ENCODE measurements around the gene SLC2A8. TPM values are rescaled to one million over a fixed set of nuclear protein-coding genes. Genes with fewer than 3 reads are reported as not detected.
A peak's percentile ranks its signal among the peaks of the same experiment; 100 is the strongest.

SLC2A8 gene
- total RNA-seq, 1 donor from 2014 or later = 75.7 TPM

DNA sequence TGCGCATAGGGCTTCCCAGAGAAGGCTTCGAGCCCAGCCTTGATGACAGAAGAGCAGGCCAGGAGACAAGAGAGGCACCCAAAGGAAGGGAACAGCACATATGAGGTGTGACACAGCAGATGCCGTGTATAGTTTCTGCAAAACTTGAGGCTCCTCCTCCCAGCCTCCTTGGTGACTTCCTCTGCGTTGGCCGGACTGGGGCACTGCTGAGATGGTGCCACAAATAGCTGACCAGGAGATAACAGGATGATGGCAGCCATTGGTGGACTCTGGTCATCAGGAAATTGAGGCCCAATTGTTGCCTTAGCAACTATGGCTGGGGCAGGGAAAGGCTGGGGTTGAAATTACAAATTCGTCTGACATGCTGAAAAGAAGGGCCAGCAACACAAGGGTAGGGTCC, 22.4 kb downstream of the SLC2A8 start:
- intact Hi-C loops (cut with DNase I) = no loop called here

DNA sequence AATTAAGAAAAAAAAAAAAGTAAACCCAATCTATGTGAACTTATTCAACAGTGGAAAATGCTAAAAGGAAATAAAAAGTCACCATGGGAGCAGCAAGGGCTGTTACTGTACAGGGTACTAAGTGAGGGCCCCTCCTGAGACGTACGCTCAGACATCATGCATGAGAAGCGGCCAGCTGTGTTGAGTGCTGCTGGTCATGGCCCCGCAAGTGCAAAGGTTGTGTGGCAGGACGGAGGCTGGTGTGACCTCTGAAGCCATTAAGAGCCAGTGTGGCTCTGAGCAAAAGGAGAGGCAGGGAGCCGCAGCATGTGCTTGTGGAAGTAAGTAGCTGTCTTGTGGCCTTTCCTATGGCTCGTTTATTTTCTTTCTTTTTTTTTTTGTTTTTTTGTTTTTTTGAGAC, 24.1 kb downstream of the SLC2A8 start:
- no peak for DNase-seq (ENCODE audit: low spot score in 2 of 2)
- Histone ChIP-seq H3K27me3 (no peaks in the 10 kb centered on the region), H3K4me3 (no peak overlapping the region), H3K9me3 (no peaks in the 10 kb centered on the region), H3K4me1 (peaks cover 7 to 25% of the 10 kb centered on the region in 2 donors), H3K36me3 (no peaks in the 10 kb centered on the region), H3K27ac (no peak overlapping the region)
- intact Hi-C loops (cut with DNase I) = no loop called here
- TF ChIP-seq, protein P1, sequence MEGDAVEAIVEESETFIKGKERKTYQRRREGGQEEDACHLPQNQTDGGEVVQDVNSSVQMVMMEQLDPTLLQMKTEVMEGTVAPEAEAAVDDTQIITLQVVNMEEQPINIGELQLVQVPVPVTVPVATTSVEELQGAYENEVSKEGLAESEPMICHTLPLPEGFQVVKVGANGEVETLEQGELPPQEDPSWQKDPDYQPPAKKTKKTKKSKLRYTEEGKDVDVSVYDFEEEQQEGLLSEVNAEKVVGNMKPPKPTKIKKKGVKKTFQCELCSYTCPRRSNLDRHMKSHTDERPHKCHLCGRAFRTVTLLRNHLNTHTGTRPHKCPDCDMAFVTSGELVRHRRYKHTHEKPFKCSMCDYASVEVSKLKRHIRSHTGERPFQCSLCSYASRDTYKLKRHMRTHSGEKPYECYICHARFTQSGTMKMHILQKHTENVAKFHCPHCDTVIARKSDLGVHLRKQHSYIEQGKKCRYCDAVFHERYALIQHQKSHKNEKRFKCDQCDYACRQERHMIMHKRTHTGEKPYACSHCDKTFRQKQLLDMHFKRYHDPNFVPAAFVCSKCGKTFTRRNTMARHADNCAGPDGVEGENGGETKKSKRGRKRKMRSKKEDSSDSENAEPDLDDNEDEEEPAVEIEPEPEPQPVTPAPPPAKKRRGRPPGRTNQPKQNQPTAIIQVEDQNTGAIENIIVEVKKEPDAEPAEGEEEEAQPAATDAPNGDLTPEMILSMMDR (IDR thresholded peaks at IDR 0.05) = no peak

More for the DNA sequence above, 22.4 kb downstream of the SLC2A8 start:
- Histone ChIP-seq H3K4me1 (peaks cover 7 to 13% of the 10 kb centered on the region in 2 donors), H3K27me3 (no peaks in the 10 kb centered on the region), H3K9me3 (no peaks in the 10 kb centered on the region), H3K36me3 (no peaks in the 10 kb centered on the region), H3K27ac (no peak overlapping the region), H3K4me3 (no peak overlapping the region)
- DNase-seq (ENCODE audit: low spot score in 2 of 2) = no peak
- TF ChIP-seq, protein P1 (IDR thresholded peaks at IDR 0.05) = no peak

- no peaks in the 10 kb centered on the region for H3K9me3 ChIP-seq
- intact Hi-C loops (cut with DNase I) = no loop called here
- no peaks in the 10 kb centered on the region for H3K27me3 ChIP-seq
- DNase-seq (ENCODE audit: low spot score in 2 of 2) = no peak
- peaks cover 7 to 28% of the 10 kb centered on the region in 2 donors for H3K4me1 ChIP-seq
- TF ChIP-seq, protein P1 (IDR thresholded peaks at IDR 0.05) = no peak
- peak overlapping the region; percentile 86 for H3K4me3 ChIP-seq
- no peak overlapping the region for H3K27ac ChIP-seq
- H3K36me3 ChIP-seq = no peaks in the 10 kb centered on the region
Measured at GRCh38 chr9:127422133-127422782, 25.3 kb downstream of the SLC2A8 start.

- H3K36me3 ChIP-seq = peaks cover 0 to 1% of the 10 kb centered on the region in 2 donors
- H3K4me1 ChIP-seq = peaks cover 7 to 28% of the 10 kb centered on the region in 2 donors
- DNase-seq (ENCODE audit: low spot score in 2 of 2) = no peak
- TF ChIP-seq, protein P1 (IDR thresholded peaks at IDR 0.05) = no peak
- no peaks in the 10 kb centered on the region for H3K9me3 ChIP-seq
- peak overlapping the region; percentile 86 for H3K4me3 ChIP-seq
- H3K27me3 ChIP-seq = no peaks in the 10 kb centered on the region
- intact Hi-C loops (cut with DNase I) = no loop called here
- H3K27ac ChIP-seq = peak overlapping the region in 1 of 2 donors; percentile 79
Measured at GRCh38 chr9:127422787-127423186, 25.8 kb downstream of the SLC2A8 start.

DNA sequence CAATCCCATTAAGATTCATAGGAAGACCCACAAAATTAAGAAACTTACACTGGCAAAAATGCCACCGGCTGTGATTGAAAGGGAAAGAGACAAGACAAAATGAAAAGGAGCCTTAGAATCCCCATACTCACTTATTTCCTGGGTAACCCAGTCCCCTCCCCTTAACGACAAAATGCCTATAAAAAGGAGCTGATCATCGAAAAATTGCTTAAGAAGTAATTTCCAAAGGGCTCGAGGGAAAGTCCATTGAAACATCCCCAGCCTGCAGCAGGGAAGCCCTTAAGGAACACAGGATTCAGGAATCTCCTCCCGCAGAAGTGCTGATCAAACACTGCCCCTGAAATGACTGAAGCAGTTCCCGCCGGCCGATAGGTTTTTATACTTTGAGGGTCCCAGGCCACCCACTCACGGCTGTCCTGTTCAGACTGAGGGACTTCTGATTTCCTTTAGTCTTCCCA, 26.5 kb downstream of the SLC2A8 start:
- DNase-seq (ENCODE audit: low spot score in 2 of 2) = no peak
- no peaks in the 10 kb centered on the region for H3K9me3 ChIP-seq
- no peaks in the 10 kb centered on the region for H3K27me3 ChIP-seq
- TF ChIP-seq, protein P1 (IDR thresholded peaks at IDR 0.05) = no peak
- H3K27ac ChIP-seq = peak overlapping the region; percentile 79 to 91
- intact Hi-C loops (cut with DNase I) = no loop called here
- peaks cover 7 to 28% of the 10 kb centered on the region in 2 donors for H3K4me1 ChIP-seq
- H3K36me3 ChIP-seq = peaks cover 1 to 7% of the 10 kb centered on the region in 2 donors
- peak overlapping the region; percentile 86 for H3K4me3 ChIP-seq

Data from ascending aorta (tissue), 2 donors.